PC-3 (cell line): ENCODE data around the gene SLC12A5. TPM values are rescaled to one million over a fixed set of nuclear protein-coding genes. Genes with fewer than 3 reads are reported as not detected.
"Not testable (repeated sequence)": the region's sequence is repeated elsewhere in the genome, so short reads cannot be mapped to it uniquely, and the experiment has no call there.

ENCODE experiments used
- ATAC-seq: fragments of 200-7000 bp; cut with Tn5 transposase; 2 replicates; pipeline ENCODE4 v1.9.1; 2020; ENCODE audit warnings: mild to moderate bottlenecking, moderate library complexity
- BruUV-seq: library from RNA; stranded (reverse); fragments of 400-500 nt; replicated peaks from 2 replicates; lab custom pipeline; 2021; lab: Mats Ljungman, UMichigan
- CTCF ChIA-PET: fragments of 300-600 bp; sonication (Branson Sonifier 250); formaldehyde crosslinking; loops from one replicate; lab custom pipeline; 2022; ENCODE audit warnings: antibody characterized with exemption; lab: Charles Lee
- POLR2A ChIA-PET: fragments of 300-600 bp; sonication (Branson Sonifier 250); formaldehyde crosslinking; loops from one replicate; lab custom pipeline; 2022; ENCODE audit warnings: antibody characterized with exemption; ENCODE audit not compliant: unreplicated experiment; lab: Charles Lee
- DNase-seq: peaks from one replicate; pipeline ENCODE4 v3.0.0-alpha.2; 2015
- H2AFZ ChIP-seq: fragments of 300-600 bp; sonication (generic); 2 replicates; pipeline ENCODE4 v1.6.0; 2016; ENCODE audit warnings: antibody characterized with exemption, low read length
- H3F3A ChIP-seq: fragments of 300-600 bp; sonication (generic); one replicate; pipeline ENCODE4 v1.6.0; 2017; ENCODE audit warnings: antibody characterized with exemption, low read length, control low read depth, mild to moderate bottlenecking; ENCODE audit not compliant: unreplicated experiment
- H3K27ac ChIP-seq: fragments of 300-600 bp; sonication (generic); 2 replicates; pipeline ENCODE4 v1.5.1; 2016; ENCODE audit warnings: mild to moderate bottlenecking, low read length
- H3K27me3 ChIP-seq: fragments of 300-600 bp; sonication (generic); 2 replicates; pipeline ENCODE4 v1.6.1; 2016; ENCODE audit warnings: low read length, mixed read lengths
- H3K36me3 ChIP-seq: fragments of 300-600 bp; sonication (generic); 2 replicates; pipeline ENCODE4 v1.6.1; 2016; ENCODE audit warnings: low read depth, mixed run types, low read length, mixed read lengths
- H3K4me1 ChIP-seq: fragments of 300-600 bp; sonication (generic); 2 replicates; pipeline ENCODE4 v1.5.1; 2016; ENCODE audit warnings: low read length; ENCODE audit not compliant: insufficient read depth
- H3K4me2 ChIP-seq: fragments of 300-600 bp; sonication (generic); 2 replicates; pipeline ENCODE4 v1.6.0; 2016; ENCODE audit warnings: low read length
- H3K4me3 ChIP-seq: fragments of 300-600 bp; sonication (generic); 2 replicates; pipeline ENCODE4 v1.5.1; 2016; ENCODE audit warnings: mild to moderate bottlenecking, low read length, mixed read lengths
- H3K79me2 ChIP-seq: fragments of 300-600 bp; sonication (generic); 2 replicates; pipeline ENCODE4 v1.6.1; 2017; ENCODE audit warnings: low read length, mixed read lengths
- H3K9ac ChIP-seq: fragments of 300-600 bp; sonication (generic); 2 replicates; pipeline ENCODE4 v1.6.0; 2016; ENCODE audit warnings: mild to moderate bottlenecking, low read length
- H3K9me2 ChIP-seq: fragments of 300-600 bp; sonication (generic); replicated peaks from 2 replicates; pipeline ENCODE4 v1.6.1; 2016; ENCODE audit warnings: mixed run types, low read length, mixed read lengths
- H3K9me3 ChIP-seq: fragments of 300-600 bp; sonication (generic); 2 replicates; pipeline ENCODE4 v1.6.1; 2016; ENCODE audit warnings: low read length, mixed read lengths
- H4K20me1 ChIP-seq: fragments of 300-600 bp; sonication (generic); 2 replicates; pipeline ENCODE4 v1.6.1; 2016; ENCODE audit warnings: low read length, mixed read lengths
- CTCF ChIP-seq: fragments of 300-600 bp; sonication (generic); conservative IDR thresholded peaks from 2 replicates; pipeline ENCODE4 v1.5.1; 2017; ENCODE audit warnings: antibody characterized with exemption, low read depth, mild to moderate bottlenecking, low read length
- EZH2 ChIP-seq: fragments of 300-600 bp; sonication (generic); IDR thresholded peaks from one replicate; pipeline ENCODE4 v1.6.1; 2017; ENCODE audit warnings: antibody characterized with exemption, mild to moderate bottlenecking, low read length; ENCODE audit not compliant: unreplicated experiment
- EZH2phosphoT487 ChIP-seq: fragments of 300-600 bp; sonication (generic); IDR thresholded peaks from 2 replicates; pipeline ENCODE4 v1.6.1; 2018; ENCODE audit warnings: mild to moderate bottlenecking, antibody characterized with exemption, low read length, borderline replicate concordance
- intact Hi-C: fragments of 100-400 bp; cut with micrococcal nuclease; formaldehyde crosslinking; loops from 2 replicates; pipeline ENCODE4 v1.9.0; 2023
- total RNA-seq: library from RNA; depleted of rRNA; stranded (reverse); fragments of >200 nt; gene quantifications from 2 replicates; pipeline ENCODE4 v1.2.3, GENCODE V29; 2014

The SLC12A5 gene
- total RNA-seq, 1 experiment from 2014 or later, result 2.4 TPM

GRCh38 chr20:45994761-45995493, 34.1 kb upstream of the SLC12A5 start:
- Histone ChIP-seq H3F3A (no peaks in the 10 kb centered on the region), H3K27ac (peak overlapping the region; percentile 85), H3K4me3 (peak overlapping the region; percentile 22; the same call in 1 of the 2 replicates), H3K36me3 (no peaks in the 10 kb centered on the region), H3K9ac (peak overlapping the region; percentile 36), H3K9me3 (no peaks in the 10 kb centered on the region), H3K4me1 (peaks cover 33% of the 10 kb centered on the region), H2AFZ (peak overlapping the region; percentile 37), H3K4me2 (peak overlapping the region; percentile 73), H3K27me3 (no peaks in the 10 kb centered on the region), H4K20me1 (no peaks in the 10 kb centered on the region), H3K79me2 (no peaks in the 10 kb centered on the region), H3K9me2 (no peaks in the 10 kb centered on the region)
- no peak for ATAC-seq
- intact Hi-C loops, result no loop called here
- POLR2A ChIA-PET, result interaction anchor here (0.7 kb wide), 1 partner anchor 651 kb away, joined by 5 read pairs; no protein-coding TSS in a partner anchor
- CTCF ChIA-PET, result interaction anchor here (1.0 kb wide), 1 partner anchor 8 kb away, joined by 5 read pairs; no protein-coding TSS in a partner anchor
- BruUV-seq, result no TSS peak
- no peak for TF ChIP-seq EZH2
- no peak for TF ChIP-seq CTCF
- TF ChIP-seq EZH2phosphoT487, result no peak
- DNase-seq, result no peak

GRCh38 chr20:45995495-45996097, 33.4 kb upstream of the SLC12A5 start:
- H3K36me3 ChIP-seq, intact Hi-C loops, H3K79me2 ChIP-seq, H3K9me2 ChIP-seq, H3F3A ChIP-seq, H3K27me3 ChIP-seq, H4K20me1 ChIP-seq, H3K9me3 ChIP-seq, BruUV-seq: not testable (repeated sequence)
- Histone ChIP-seq H3K9ac (peak overlapping the region; percentile 36), H3K4me1 (peaks cover 33% of the 10 kb centered on the region), H3K4me3 (peak overlapping the region; percentile 22; the same call in 1 of the 2 replicates), H2AFZ (peak overlapping the region; percentile 37), H3K27ac (peak overlapping the region; percentile 85), H3K4me2 (peak overlapping the region; percentile 73)
- ChIA-PET CTCF (interaction anchor here (1.0 kb wide), 1 partner anchor 9 kb away, joined by 5 read pairs; no protein-coding TSS in a partner anchor), POLR2A (interaction anchor here (0.7 kb wide), 1 partner anchor 651 kb away, joined by 5 read pairs; no protein-coding TSS in a partner anchor)
- ATAC-seq (peak; percentile 69), DNase-seq (peak; percentile 96)

GRCh38 chr20:45997187-45997586, 31.8 kb upstream of the SLC12A5 start:
- Histone ChIP-seq H3K4me2 (no peak overlapping the region), H3K27me3 (no peaks in the 10 kb centered on the region), H4K20me1 (no peaks in the 10 kb centered on the region), H3K9me3 (no peaks in the 10 kb centered on the region), H3K9me2 (no peaks in the 10 kb centered on the region), H3K27ac (no peak overlapping the region), H3K36me3 (no peaks in the 10 kb centered on the region), H3F3A (no peaks in the 10 kb centered on the region), H3K4me1 (peaks cover 33% of the 10 kb centered on the region), H3K9ac (no peak overlapping the region), H3K4me3 (no peak overlapping the region), H2AFZ (no peak overlapping the region), H3K79me2 (no peaks in the 10 kb centered on the region)
- intact Hi-C loops, result no loop called here
- DNase-seq (no peak), ATAC-seq (no peak)
- no TSS peak for BruUV-seq
- POLR2A ChIA-PET, result no interaction called here
- TF ChIP-seq EZH2 (no peak), CTCF (no peak), EZH2phosphoT487 (no peak)
- CTCF ChIA-PET, result no interaction called here
